Caki2 (cell line): Measurements from ENCODE around the gene CLRN1. TPM values are rescaled to one million over a fixed set of nuclear protein-coding genes. Genes with fewer than 3 reads are reported as not detected.

Experiments
- DNase-seq: peaks from one replicate; pipeline ENCODE4 v3.0.0-alpha.2; 2015; ENCODE audit warnings: low read depth
- in situ Hi-C: cut with HindIII; loops from 2 replicates; pipeline ENCODE4 v1.10.0; 2016; ENCODE audit warnings: low sequenced_read_pairs, low pct_unique_long_range_greater_than_20kb, mixed read lengths
- total RNA-seq: library from RNA; depleted of rRNA; stranded (reverse); fragments of >200 nt; shearing (Covaris generic); gene quantifications from 2 replicates; pipeline ENCODE4 v1.2.3, GENCODE V29; 2014; ENCODE audit warnings: low replicate concordance; rRNA removed

CLRN1 gene
- total RNA-seq, 1 experiment from 2014 or later, result not detected

GRCh38 chr3:150897592-150897991 is 74.9 kb downstream of the CLRN1 start:
- in situ Hi-C loops, result no loop called here

GRCh38 chr3:150890831-150891230 is 81.7 kb downstream of the CLRN1 start:
- no peak for DNase-seq

More at GRCh38 chr3:150897592-150897991, 74.9 kb downstream of the CLRN1 start:
- no peak for DNase-seq

GRCh38 chr3:150890295-150890694 is 82.2 kb downstream of the CLRN1 start:
- in situ Hi-C loops, result no loop called here
- no peak for DNase-seq

More at GRCh38 chr3:150890831-150891230, 81.7 kb downstream of the CLRN1 start:
- in situ Hi-C loops, result no loop called here

GRCh38 chr3:150889106-150889505 is 83.4 kb downstream of the CLRN1 start:
- in situ Hi-C loops, result no loop called here

GRCh38 chr3:150887031-150887430 is 85.5 kb downstream of the CLRN1 start:
- in situ Hi-C loops, result no loop called here
- no peak for DNase-seq

More at GRCh38 chr3:150889106-150889505, 83.4 kb downstream of the CLRN1 start:
- no peak for DNase-seq

GRCh38 chr3:150885535-150885934 is 87.0 kb downstream of the CLRN1 start:
- in situ Hi-C loops, result no loop called here
- no peak for DNase-seq

- in situ Hi-C loops, result no loop called here
- DNase-seq, result no peak
Observed at GRCh38 chr3:150878996-150879575, 93.4 kb downstream of the CLRN1 start.

- no peak for DNase-seq
- in situ Hi-C loops, result no loop called here
Observed at GRCh38 chr3:150878290-150878689, 94.2 kb downstream of the CLRN1 start.

GRCh38 chr3:150877303-150877702 is 95.2 kb downstream of the CLRN1 start:
- DNase-seq, result no peak
- in situ Hi-C loops, result no loop called here

GRCh38 chr3:150876611-150877265 is 95.8 kb downstream of the CLRN1 start:
- in situ Hi-C loops, result no loop called here
- DNase-seq, result no peak

Other genes with a start within 250 kb of the CLRN1 start
- gene SIAH2, start 209.6 kb downstream of the CLRN1 start, total RNA-seq, result 20.3 and 65.8 TPM in 2 replicates
- not detected in 2 replicates for gene MINDY4B, start 67.3 kb downstream of the CLRN1 start, total RNA-seq
- gene MED12L, start 112.9 kb upstream of the CLRN1 start, total RNA-seq, result 0.24 TPM in 1 of 2 replicates, not detected in the other
- gene GPR171, start 230.5 kb upstream of the CLRN1 start, total RNA-seq, result not detected in 2 replicates